ENCODE data around the gene SSBP1. TPM values are rescaled to one million over a fixed set of nuclear protein-coding genes. Genes with fewer than 3 reads are reported as not detected.
"Not testable (repeated sequence)": the region's sequence is repeated elsewhere in the genome, so short reads cannot be mapped to it uniquely, and the experiment has no call there.

SSBP1 gene
- total RNA-seq (196 and 200 TPM in 2 replicates), polyA plus RNA-seq (250 and 294 TPM in 2 replicates)

- Histone ChIP-seq H3K36me3 (peaks cover 12% of the 10 kb centered on the region), H3K4me1 (ENCODE audit: low read depth) (peaks cover 7% of the 10 kb centered on the region), H3K9me3 (ENCODE audit: low read depth) (no peaks in the 10 kb centered on the region), H3K27me3 (no peaks in the 10 kb centered on the region), H3K4me3 (peak within 1 kb of the TSS; percentile 74), H3K27ac (peak within 1 kb of the TSS; percentile 72)
- peak; percentile 89 for TF ChIP-seq CTCF (IDR thresholded peaks at IDR 0.05; ENCODE audit: low read depth, low read length)
- peak; percentile 96 to 98 for DNase-seq (ENCODE audit: low read depth in 1 of 2, low spot score in 1 of 2)
These were observed at the start of gene SSBP1 for GRCh38 chr7:141737836-141738591. Gene SSBP1 (plus strand): TSS chr7:141738358. CDS start chr7:141739167, 809 bp downstream.

GRCh38 chr7:141689072-141689825 is 48.9 kb upstream of the SSBP1 start:
- H3K4me3 ChIP-seq; H3K4me1 ChIP-seq (ENCODE audit: low read depth); H3K27me3 ChIP-seq; DNase-seq (ENCODE audit: low read depth in 1 of 2, low spot score in 1 of 2); H3K27ac ChIP-seq; H3K9me3 ChIP-seq (ENCODE audit: low read depth): not testable (repeated sequence)
- H3K36me3 ChIP-seq, result peaks cover 12% of the 10 kb centered on the region

GRCh38 chr7:141691540-141691939 is 46.6 kb upstream of the SSBP1 start:
- DNase-seq (ENCODE audit: low read depth in 1 of 2, low spot score in 1 of 2), result no peak
- Histone ChIP-seq H3K4me3 (no peak overlapping the region), H3K4me1 (ENCODE audit: low read depth) (peaks cover 14% of the 10 kb centered on the region), H3K9me3 (ENCODE audit: low read depth) (no peaks in the 10 kb centered on the region), H3K27me3 (no peaks in the 10 kb centered on the region), H3K36me3 (no peaks in the 10 kb centered on the region), H3K27ac (no peak overlapping the region)
- TF ChIP-seq CTCF (IDR thresholded peaks at IDR 0.05; ENCODE audit: low read depth, low read length), result no peak

GRCh38 chr7:141691961-141692360 is 46.2 kb upstream of the SSBP1 start:
- H3K9me3 ChIP-seq (ENCODE audit: low read depth), result no peaks in the 10 kb centered on the region
- H3K27me3 ChIP-seq, result no peaks in the 10 kb centered on the region
- no peak overlapping the region for H3K4me3 ChIP-seq
- DNase-seq (ENCODE audit: low read depth in 1 of 2, low spot score in 1 of 2), result no peak
- no peaks in the 10 kb centered on the region for H3K36me3 ChIP-seq
- no peak for TF ChIP-seq CTCF (IDR thresholded peaks at IDR 0.05; ENCODE audit: low read depth, low read length)
- H3K4me1 ChIP-seq (ENCODE audit: low read depth), result peaks cover 14% of the 10 kb centered on the region
- H3K27ac ChIP-seq, result no peak overlapping the region

- no peak overlapping the region for H3K27ac ChIP-seq
These were observed 45.1 kb upstream of the SSBP1 start for GRCh38 chr7:141693082-141693481.

More at GRCh38 chr7:141693082-141693481, 45.1 kb upstream of the SSBP1 start:
- no peaks in the 10 kb centered on the region for H3K36me3 ChIP-seq
- H3K4me1 ChIP-seq (ENCODE audit: low read depth), result peaks cover 14% of the 10 kb centered on the region
- H3K27me3 ChIP-seq, result no peaks in the 10 kb centered on the region
- no peak for TF ChIP-seq CTCF (IDR thresholded peaks at IDR 0.05; ENCODE audit: low read depth, low read length)
- H3K4me3 ChIP-seq, result no peak overlapping the region
- DNase-seq (ENCODE audit: low read depth in 1 of 2, low spot score in 1 of 2), result no peak
- no peaks in the 10 kb centered on the region for H3K9me3 ChIP-seq (ENCODE audit: low read depth)

Data from cardiac muscle cell (in vitro differentiated cells and primary cell).